Kidney tubule cell (primary cell): Measurements from ENCODE around the gene FCMR.
"Not testable (repeated sequence)": the region's sequence is repeated elsewhere in the genome, so short reads cannot be mapped to it uniquely, and the experiment has no call there.

Experiments
- DNase-seq: peaks from one replicate; pipeline ENCODE4 v3.0.0-alpha.2; 2018; ENCODE audit warnings: low spot score

Gene FCMR

GRCh38 chr1:206872139-206872538, 49.6 kb downstream of the FCMR start:
- no peak for DNase-seq

DNA sequence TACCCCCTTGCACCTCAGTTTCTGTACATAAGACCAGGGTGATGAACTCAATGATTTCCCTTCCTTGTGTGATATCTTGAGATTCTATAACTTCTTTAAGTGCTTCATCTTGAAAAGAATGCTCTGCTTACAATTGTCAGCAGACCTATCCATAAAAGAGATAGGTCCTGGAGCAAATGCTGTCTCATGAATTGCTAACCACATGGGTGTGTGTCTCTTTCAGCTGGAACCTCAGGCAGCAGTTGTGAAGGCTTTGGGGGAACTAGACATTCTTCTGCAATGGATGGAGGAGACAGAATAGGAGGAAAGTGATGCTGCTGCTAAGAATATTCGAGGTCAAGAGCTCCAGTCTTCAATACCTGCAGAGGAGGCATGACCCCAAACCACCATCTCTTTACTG, 53.5 kb downstream of the FCMR start:
- DNase-seq, result no peak

- no peak for DNase-seq
Observed at GRCh38 chr1:206867716-206868115, 54.0 kb downstream of the FCMR start.

- no peak for DNase-seq
Observed at GRCh38 chr1:206867239-206867638, 54.5 kb downstream of the FCMR start.

GRCh38 chr1:206866062-206866461, 55.7 kb downstream of the FCMR start:
- no peak for DNase-seq

DNA sequence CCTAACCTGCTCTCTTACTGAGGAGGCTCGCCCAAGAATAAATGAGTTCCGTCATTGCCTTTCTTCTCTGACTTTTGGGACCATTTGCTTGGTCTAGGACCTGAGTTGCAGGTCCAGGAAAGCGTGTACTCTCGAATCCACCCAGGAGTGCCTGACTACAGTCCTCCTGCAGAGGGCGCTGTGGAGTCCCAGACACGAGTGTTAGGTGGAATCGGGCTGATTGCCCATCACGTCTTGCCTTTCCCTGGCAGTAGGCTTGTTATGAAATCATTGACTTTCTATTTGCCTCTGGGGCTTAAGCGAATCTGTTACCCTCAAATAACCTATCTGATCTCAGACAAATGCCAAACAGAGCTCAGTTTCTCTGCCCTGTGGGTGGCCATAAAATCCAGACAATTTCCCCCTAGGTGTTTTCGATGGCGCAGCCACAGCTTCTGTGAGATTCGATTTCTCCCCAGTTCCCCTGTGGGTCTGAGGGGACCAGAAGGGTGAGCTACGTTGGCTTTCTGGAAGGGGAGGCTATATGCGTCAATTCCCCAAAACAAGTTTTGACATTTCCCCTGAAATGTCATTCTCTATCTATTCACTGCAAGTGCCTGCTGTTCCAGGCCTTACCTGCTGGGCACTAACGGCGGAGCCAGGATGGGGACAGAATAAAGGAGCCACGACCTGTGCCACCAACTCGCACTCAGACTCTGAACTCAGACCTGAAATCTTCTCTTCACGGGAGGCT, 56.6 kb downstream of the FCMR start, which contains the start of gene IL20:
Gene IL20, plus strand, starts transcription at position 685 of the 733 bp plus-strand sequence. CDS start 230 bp downstream, outside the sequence.
- peak; percentile 74 for DNase-seq

GRCh38 chr1:206863266-206863665, 58.5 kb downstream of the FCMR start:
- no peak for DNase-seq

DNA sequence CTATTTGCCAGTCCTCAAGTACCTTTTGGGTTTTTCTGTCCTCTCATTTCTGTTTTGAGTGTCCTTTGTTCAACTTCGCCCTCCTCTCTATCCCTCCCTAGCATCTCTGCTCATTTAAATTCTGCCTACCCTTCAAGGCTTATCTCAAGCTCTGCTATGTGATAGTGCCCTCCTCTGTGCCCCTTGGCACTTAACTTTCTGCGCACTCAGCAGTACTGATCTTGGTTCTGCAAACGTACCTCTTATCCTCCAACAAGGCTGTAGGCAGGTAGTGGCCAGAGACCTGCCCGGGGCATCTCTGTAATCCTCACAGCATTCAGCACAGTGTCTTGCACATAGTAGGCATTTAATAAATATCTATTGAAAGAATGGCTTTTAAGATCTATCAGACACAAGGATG, 61.6 kb downstream of the FCMR start:
- DNase-seq, result no peak

- no peak for DNase-seq
Observed at GRCh38 chr1:206859082-206859521, 62.6 kb downstream of the FCMR start.

DNA sequence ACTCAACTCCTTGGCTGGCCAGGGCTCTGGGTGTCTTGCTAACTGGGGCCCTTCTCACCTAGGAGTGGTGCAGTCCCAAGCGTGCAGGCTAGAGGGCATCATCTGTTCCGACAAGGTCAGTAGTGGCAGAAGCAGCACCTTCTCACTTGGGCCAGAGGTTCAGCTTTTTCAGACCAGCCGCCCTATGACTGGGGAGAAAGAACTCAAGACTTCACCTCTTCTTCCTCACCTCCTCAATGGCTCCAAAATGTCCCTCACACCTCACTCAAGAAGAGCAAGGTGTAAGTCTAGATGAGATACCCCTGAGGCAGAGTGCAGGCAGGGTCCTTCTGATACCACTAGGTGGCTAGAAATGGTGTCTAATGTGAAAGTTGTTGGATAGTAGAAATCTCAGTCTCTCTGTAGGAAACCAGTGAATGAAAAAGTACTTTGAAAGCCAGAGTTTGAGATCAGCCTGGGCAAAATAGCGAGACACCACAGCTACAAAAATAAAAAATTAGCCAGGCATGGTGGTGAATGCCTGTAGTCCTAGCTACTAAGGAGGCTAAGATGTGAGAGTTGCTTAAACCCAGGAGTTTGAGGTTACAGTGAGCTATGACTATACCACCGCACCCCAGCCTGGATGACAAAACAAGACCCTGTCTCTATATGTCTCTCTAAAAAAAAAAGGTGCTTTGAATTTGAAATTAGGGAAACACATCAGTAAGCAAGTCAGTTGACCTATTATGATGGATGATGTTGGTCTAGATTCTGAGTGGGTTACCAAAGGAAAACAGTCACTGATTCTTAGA, 64.9 kb downstream of the FCMR start:
- no peak for DNase-seq

- no peak for DNase-seq
Observed at GRCh38 chr1:206855859-206856258, 65.9 kb downstream of the FCMR start.

DNA sequence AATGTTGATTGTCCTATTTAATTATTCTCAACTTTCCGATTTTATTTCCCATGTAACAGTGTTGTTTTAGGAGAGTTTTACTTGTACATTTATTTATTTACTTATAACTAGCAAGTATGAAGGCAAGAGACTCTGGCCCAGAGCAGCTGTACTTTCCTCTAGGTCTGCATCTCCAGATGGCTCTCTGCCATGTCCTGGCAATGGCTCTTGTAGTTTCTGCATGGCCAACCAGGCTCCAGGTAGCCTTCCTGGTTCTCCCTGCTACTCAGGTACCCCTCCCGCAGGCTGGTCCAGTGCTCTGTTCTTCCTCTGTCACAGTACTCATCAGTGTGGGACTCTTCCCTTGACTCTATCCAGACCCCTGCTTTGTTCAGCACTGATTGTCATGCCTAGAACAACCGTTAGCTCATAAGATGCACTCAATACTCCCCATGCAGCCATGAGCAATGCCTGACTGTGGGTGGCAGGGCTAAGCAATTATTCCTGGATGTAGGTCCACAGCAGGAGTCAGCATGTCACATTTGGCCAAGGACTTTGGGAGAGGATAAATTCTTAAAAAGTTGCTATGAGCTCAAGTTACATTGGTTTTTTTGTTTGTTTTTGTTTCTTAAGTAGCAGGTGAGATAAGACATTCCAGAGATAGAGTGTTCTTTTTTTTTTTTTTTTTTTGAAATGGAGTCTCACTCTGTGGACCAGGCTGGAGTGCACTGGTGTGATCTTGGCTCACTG, 67.2 kb downstream of the FCMR start:
- no peak for DNase-seq

- DNase-seq, result not testable (repeated sequence)
Observed at GRCh38 chr1:206853696-206854095, 68.0 kb downstream of the FCMR start.
